Suppressor macrophage treated with lipopolysaccharide for 1 hour (primary cell): ENCODE measurements around the gene RHOC.

ENCODE experiments used
- DNase-seq, 3 donors: peaks; one replicate each; pipeline ENCODE4 v3.0.0-alpha.2; 2020 to 2022

Gene RHOC

DNA sequence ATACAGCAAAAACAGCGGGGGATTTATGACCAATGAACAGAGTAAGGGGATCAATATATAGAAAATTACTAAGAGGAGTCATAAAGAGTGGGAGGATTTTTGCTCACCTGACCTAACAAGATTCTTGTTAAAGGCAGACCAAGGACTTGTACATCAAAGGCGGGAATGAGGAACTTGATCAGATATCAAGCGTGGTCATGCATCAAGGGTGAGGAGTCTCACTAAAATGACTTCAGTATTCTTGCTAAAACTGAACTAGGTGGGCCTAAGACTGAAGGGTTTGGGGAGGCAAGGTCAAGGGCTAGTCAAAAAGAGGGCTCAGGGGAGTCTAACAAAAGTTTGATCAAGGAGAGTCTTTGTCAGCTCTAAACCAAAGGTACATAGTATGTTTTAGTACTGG is 30.4 kb downstream of the RHOC start:
- DNase-seq: no peak

DNA sequence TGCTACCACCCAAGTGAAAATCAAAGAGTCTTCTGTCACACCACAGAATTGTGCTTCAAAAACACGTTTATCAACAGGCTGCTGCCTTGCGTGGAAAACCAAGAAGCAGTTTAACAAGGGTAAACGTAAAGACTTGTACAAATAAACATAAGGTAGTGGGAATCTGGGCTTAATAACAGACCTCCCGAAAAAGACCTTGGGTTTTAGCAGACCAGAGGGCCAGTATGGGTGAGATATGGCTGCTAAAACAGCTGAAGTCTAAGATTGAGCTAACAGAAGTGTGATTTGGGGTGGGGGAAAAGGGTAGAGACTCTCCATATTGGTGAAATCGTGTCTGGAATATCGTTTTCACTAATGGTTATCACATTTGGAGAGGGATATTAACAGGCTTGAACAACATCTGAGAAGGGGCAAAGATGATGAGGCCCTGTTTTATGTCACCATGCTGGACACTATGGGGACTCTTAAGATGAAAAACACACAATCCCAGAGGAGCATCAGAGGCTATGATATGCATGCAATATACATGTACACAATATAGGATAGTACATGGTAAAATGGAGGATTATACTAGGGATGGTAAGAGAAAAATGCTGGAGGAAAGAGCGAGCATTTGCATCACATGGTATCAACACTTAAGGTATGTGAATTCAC is 31.1 kb downstream of the RHOC start:
- DNase-seq: no peak

DNA sequence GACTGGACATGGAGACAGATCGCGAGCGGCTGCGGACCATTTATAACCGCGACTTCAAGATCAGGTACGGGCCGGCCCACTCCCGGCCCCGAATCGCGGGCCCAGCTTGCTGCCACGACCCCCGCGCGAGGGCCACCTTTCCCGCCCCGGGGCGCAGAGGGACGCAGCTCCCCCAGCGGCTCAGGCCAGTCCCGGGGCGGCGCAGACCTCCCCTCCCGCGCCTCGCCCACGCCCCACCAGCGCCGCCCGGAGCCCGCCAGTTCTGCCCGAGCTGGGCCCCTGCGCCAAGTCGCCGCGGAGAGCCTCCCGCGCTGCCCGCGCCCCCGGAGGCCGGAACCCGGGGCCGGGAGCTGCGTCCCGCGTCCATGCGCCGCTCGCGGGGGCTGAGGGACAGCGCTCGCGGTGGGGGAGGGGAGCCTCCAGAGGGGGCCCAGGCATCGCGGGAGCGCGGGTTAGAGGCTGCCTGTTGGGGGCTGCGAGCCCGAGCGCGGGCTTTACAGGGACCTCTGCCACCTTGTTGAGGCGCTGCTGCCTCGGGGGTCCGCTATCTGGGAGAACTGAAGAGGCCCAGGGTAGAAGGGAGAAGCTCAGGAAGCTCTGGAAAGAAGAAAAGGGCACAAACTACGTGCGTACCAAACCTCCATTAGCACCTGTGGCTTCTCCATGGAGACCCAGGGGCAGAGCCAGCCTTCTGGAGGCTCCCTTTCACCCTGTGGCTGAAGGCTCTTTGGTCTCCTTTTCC is 31.8 kb downstream of the RHOC start:
- peak; percentile 55 to 80 (median 60) for DNase-seq

DNA sequence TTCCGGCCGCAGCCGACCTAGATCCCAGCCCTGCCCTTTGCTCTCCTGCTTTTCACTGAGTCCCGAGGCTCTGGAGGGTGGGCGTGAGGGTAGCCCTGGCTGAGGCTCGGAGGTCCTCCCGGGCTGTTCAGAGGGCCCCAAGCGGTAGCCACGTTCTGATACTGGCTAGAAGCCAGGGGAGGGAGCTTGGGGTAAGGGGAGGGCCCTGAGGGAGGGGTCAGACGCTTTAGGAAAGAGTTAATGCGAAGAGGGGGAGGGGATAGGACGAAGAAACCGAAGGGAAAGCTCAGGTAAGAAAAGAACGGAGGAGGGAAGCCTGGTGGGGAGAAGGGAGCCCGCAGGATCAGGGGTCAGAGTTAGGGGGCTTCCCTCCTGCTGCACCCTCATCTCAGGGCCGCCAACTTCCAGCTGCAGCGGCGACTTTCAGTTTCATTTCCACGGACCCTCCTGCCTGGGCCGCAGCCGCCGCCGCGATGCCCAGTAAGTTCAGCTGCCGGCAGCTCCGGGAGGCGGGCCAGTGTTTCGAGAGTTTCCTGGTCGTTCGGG is 32.4 kb downstream of the RHOC start, which contains the start of gene MOV10:
Gene MOV10 (plus strand): TSS at position 220 of the 546 bp plus-strand sequence. CDS start 254 bp downstream, at position 474.
- peak; percentile 77 to 86 (median 80) for DNase-seq

DNA sequence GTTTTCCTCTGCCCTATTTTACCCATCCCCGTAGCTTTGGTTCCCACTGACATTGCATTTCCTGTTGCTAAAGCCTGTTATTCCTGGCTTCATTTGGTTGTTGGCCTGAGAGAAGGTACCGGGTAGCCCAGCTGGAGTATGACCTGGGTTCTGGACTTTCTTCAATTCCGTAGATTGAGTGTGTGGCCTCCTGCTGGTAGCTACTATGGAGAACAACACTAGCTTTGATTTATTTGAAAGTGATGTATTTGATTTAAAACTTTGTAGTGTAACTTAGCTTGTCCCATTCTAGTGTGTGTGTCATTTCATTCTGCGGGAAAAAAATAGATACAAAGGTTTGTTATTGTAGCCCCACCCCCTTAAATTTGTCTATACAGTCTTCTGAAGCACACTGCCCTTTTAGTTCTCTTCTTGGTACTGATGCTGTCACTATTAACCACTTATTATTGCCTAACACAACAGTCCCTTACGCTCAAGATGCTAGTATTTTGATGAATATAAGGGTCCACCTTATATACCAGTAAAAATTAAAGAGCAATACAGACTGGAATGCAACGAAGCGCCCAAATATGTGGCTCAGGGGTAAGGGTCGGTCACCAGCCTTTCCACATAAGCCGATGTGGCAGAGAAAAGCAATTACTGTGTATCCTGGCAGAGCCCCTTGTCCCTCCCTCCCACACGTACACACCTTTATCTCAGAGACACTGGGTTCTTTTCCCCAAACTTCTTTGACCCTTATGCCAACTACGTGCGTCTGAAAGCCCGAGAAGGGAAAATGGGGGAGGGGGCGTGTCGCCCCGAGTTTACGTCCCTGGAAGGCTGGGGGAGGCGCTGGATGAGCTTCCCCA is 33.1 kb downstream of the RHOC start:
- peak; percentile 31 to 54 (median 42) for DNase-seq

DNA sequence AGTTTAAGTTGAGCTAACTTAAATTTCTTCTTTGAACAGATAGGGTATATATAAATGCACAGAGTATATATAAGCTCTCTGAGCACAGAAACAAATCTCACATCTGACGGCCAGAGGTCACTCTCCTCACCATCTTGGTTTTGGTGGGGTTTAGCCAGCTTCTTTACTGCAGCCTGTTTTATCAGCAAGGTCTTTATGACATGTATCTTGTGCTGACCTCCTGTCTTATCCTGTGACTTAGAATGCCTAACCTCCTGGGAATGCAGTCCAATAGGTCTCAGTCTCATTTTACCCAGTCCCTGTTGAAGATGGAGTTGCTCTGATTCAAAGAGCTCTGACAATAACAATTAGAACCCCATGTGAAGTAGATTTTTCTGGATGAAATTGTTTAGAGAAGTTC is 34.1 kb downstream of the RHOC start:
- DNase-seq: no peak

DNA sequence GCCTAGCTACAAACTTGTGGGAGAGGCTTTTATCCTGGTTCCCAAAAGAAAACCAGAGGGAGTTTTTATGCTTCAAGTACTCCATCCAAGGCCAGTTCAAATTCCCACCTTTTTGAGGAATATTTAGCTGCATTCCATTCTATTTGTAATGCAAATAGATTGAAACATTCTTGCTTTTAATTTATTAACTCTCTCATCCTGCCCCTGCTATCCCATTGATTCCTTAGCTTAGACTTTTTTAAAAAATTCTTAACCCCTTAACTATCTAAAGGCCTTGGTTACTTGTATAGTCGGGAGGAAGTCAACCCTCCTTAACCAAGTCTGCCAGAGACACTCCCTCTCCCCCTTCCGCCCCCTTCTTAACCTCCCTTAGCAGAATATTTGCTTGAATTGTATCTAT is 34.9 kb downstream of the RHOC start:
- no peak for DNase-seq

DNA sequence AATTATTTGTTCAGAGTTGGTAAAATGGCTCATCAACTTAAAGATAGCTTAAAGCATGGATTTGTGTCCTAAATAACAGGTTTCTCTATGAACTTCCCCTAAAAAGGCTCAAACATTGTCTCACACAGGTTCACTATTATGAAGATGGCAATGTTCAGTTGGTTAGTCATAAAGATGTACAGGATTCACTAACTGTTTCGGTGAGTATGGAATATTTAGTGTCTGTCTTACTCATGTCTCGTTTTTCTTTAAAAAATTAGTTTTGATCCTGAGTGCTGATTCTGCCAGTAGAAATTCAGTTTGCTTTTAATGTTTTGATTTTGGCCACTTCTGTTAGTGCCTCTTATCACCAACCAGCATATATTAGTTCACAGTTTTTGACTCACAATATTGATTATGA is 40.0 kb downstream of the RHOC start:
- DNase-seq: no peak

DNA sequence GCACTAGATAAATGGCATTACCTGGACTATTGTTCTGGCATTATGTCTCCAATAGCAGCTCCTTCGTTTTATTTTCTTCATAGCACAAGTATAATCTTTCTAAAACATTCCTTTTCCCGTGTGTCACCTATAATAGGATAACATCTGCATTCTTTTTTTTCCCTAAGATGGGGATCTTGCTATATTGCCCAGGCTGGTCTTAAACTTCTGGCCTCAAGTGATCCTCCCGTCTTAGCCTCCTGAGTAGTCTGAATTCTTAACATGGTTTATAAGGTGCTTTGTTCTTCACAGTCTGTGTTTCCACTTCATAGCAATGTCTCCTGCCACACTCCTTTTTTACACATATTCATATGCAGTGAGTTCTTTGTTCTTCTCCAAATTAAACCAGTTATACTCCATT is 41.1 kb downstream of the RHOC start:
- DNase-seq: no peak

DNA sequence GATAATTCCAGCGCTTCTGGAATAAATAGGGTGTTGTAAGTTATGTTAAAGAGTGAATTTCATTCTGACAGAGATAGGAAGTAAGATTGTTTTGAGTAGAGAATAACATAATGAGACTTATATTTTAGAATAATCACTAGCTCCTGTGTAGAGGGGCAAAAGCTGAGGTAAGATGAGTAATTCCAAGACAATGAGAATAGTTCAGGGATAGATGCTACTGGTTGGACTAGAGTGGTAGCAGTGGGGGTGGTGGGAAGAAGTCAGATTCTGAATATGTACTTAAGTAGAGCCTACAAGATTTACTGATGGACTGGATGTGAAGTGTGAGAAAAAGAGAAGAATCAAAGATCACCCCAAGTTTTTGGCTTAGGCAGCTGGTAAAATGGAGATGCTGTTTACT is 55.7 kb downstream of the RHOC start:
- no peak for DNase-seq
